Kidney tubule cell (primary cell): Measurements from ENCODE around the gene MAGEC3.
"Not testable (repeated sequence)": the region's sequence is repeated elsewhere in the genome, so short reads cannot be mapped to it uniquely, and the experiment has no call there.

ENCODE experiments used
- DNase-seq: peaks from one replicate; pipeline ENCODE4 v3.0.0-alpha.2; 2018; ENCODE audit warnings: low spot score

Gene MAGEC3

GRCh38 chrX:141838016-141838415 is at the start of gene MAGEC3:
MAGEC3 (plus strand) TSS chrX:141838316; CDS start chrX:141838316, 0 bp downstream.
- DNase-seq = no peak

- no peak for DNase-seq
Measured at GRCh38 chrX:141791856-141792255, 46.3 kb upstream of the MAGEC3 start.

- DNase-seq = no peak
Measured at GRCh38 chrX:141811438-141811837, 26.7 kb upstream of the MAGEC3 start.

- no peak for DNase-seq
Measured at GRCh38 chrX:141814213-141814857, 23.8 kb upstream of the MAGEC3 start.

GRCh38 chrX:141815904-141816303 is 22.2 kb upstream of the MAGEC3 start:
- DNase-seq = no peak

- no peak for DNase-seq
Measured at GRCh38 chrX:141832247-141832646, 5.9 kb upstream of the MAGEC3 start.

GRCh38 chrX:141839856-141840255 is 1.7 kb downstream of the MAGEC3 start:
- DNase-seq = peak; percentile 50

GRCh38 chrX:141857479-141857878 is 19.4 kb downstream of the MAGEC3 start:
- no peak for DNase-seq

- no peak for DNase-seq
Measured at GRCh38 chrX:141879616-141880015, 41.5 kb downstream of the MAGEC3 start.

- not testable (repeated sequence) for DNase-seq
Measured at GRCh38 chrX:141888811-141889210, 50.7 kb downstream of the MAGEC3 start.

GRCh38 chrX:141894733-141895132 is 56.6 kb downstream of the MAGEC3 start:
- no peak for DNase-seq

GRCh38 chrX:141897690-141898089 is 59.6 kb downstream of the MAGEC3 start:
- no peak for DNase-seq

- no peak for DNase-seq
Measured at GRCh38 chrX:141902366-141902765, 64.2 kb downstream of the MAGEC3 start.

GRCh38 chrX:141903400-141904155 is 65.5 kb downstream of the MAGEC3 start, which contains the start of gene MAGEC1:
MAGEC1 (plus strand) TSS chrX:141903894; CDS start chrX:141905073, 1,179 bp downstream.
- DNase-seq = no peak

GRCh38 chrX:141904262-141904661 is 66.1 kb downstream of the MAGEC3 start:
- DNase-seq = no peak

GRCh38 chrX:141917801-141918200 is 79.7 kb downstream of the MAGEC3 start:
- no peak for DNase-seq

GRCh38 chrX:141924293-141924692 is 86.2 kb downstream of the MAGEC3 start:
- DNase-seq = no peak

- DNase-seq = no peak
Measured at GRCh38 chrX:141928432-141928831, 90.3 kb downstream of the MAGEC3 start.

GRCh38 chrX:141934059-141934641 is 96.0 kb downstream of the MAGEC3 start:
- no peak for DNase-seq

- no peak for DNase-seq
Measured at GRCh38 chrX:141935645-141936044, 97.5 kb downstream of the MAGEC3 start.

- peak; percentile 4 for DNase-seq
Measured at GRCh38 chrX:141936080-141936479, 98.0 kb downstream of the MAGEC3 start.

GRCh38 chrX:141941234-141941633 is 103.1 kb downstream of the MAGEC3 start:
- no peak for DNase-seq

GRCh38 chrX:141945426-141945825 is 107.3 kb downstream of the MAGEC3 start:
- no peak for DNase-seq
